ENCODE measurements around the gene C2CD3. TPM values are rescaled to one million over a fixed set of nuclear protein-coding genes. Genes with fewer than 3 reads are reported as not detected.
A peak's percentile ranks its signal among the peaks of the same experiment; 100 is the strongest.

Gene C2CD3
- total RNA-seq, 2 donors from 2014 or later = 19.2 to 22.7 TPM

GRCh38 chr11:73980001-73980961, 190.5 kb downstream of the C2CD3 start:
- DNase-seq (peak; percentile 79 to 83), ATAC-seq (peak; percentile 61)
- intact Hi-C loops (cut with DNase I, micrococcal nuclease) = no loop called here

- DNase-seq (peak in 1 of 2 donors; percentile 17), ATAC-seq (no peak)
- intact Hi-C loops (cut with DNase I, micrococcal nuclease) = no loop called here
Measured at GRCh38 chr11:73978576-73979086, 192.2 kb downstream of the C2CD3 start.

GRCh38 chr11:73977856-73978519, 192.8 kb downstream of the C2CD3 start:
- intact Hi-C loops (cut with DNase I, micrococcal nuclease) = no loop called here
- ATAC-seq = no peak
- DNase-seq = peak in 1 of 2 donors; percentile 15

- intact Hi-C loops (cut with DNase I, micrococcal nuclease) = no loop called here
- no peak for ATAC-seq
- peak in 1 of 2 donors; percentile 21 for DNase-seq
Measured at GRCh38 chr11:73976451-73977151, 194.2 kb downstream of the C2CD3 start.

GRCh38 chr11:73975479-73975757, 195.4 kb downstream of the C2CD3 start:
- no peak for ATAC-seq
- intact Hi-C loops (cut with DNase I, micrococcal nuclease) = no loop called here
- no peak for DNase-seq

GRCh38 chr11:73974604-73975478, 196.0 kb downstream of the C2CD3 start:
- intact Hi-C loops (cut with DNase I, micrococcal nuclease) = no loop called here
- DNase-seq (no peak), ATAC-seq (no peak)

GRCh38 chr11:73972620-73973449, 198.0 kb downstream of the C2CD3 start:
- DNase-seq (no peak), ATAC-seq (peak; percentile 34)
- intact Hi-C loops (cut with DNase I, micrococcal nuclease) = no loop called here

- DNase-seq = no peak
- no peak for ATAC-seq
- intact Hi-C loops (cut with DNase I, micrococcal nuclease) = no loop called here
Measured at GRCh38 chr11:73972187-73972586, 198.6 kb downstream of the C2CD3 start.

- intact Hi-C loops (cut with DNase I, micrococcal nuclease) = no loop called here
- no peak for DNase-seq
- ATAC-seq = no peak
Measured at GRCh38 chr11:73971175-73971719, 199.6 kb downstream of the C2CD3 start.

- intact Hi-C loops (cut with DNase I, micrococcal nuclease) = no loop called here
- no peak for ATAC-seq
- no peak for DNase-seq
Measured at GRCh38 chr11:73969991-73970800, 200.6 kb downstream of the C2CD3 start.

GRCh38 chr11:73969091-73969490, 201.7 kb downstream of the C2CD3 start:
- intact Hi-C loops (cut with DNase I, micrococcal nuclease) = no loop called here
- DNase-seq (no peak), ATAC-seq (no peak)

GRCh38 chr11:73968356-73968966, 202.3 kb downstream of the C2CD3 start:
- ATAC-seq = no peak
- no peak for DNase-seq
- intact Hi-C loops (cut with DNase I, micrococcal nuclease) = no loop called here

- intact Hi-C loops (cut with DNase I, micrococcal nuclease) = no loop called here
- no peak for DNase-seq
- no peak for ATAC-seq
Measured at GRCh38 chr11:73965764-73966121, 205.1 kb downstream of the C2CD3 start.

GRCh38 chr11:73965076-73965763, 205.6 kb downstream of the C2CD3 start:
- ATAC-seq (no peak), DNase-seq (no peak)
- intact Hi-C loops (cut with DNase I, micrococcal nuclease) = no loop called here

GRCh38 chr11:73963861-73964260, 206.9 kb downstream of the C2CD3 start:
- ATAC-seq (no peak), DNase-seq (no peak)
- intact Hi-C loops (cut with DNase I, micrococcal nuclease) = no loop called here

Measured in left colon (tissue), 2 donors.